SK-N-SH (cell line): ENCODE results near the gene SUPT3H. TPM values are rescaled to one million over a fixed set of nuclear protein-coding genes. Genes with fewer than 3 reads are reported as not detected.

Source experiments
- CTCF ChIA-PET: fragments of 300-600, 350-600 bp; formaldehyde crosslinking; extraction: SDS; loops from one replicate; lab custom pipeline; 2021; lab: Yijun Ruan, JAX
- POLR2A ChIA-PET: fragments of 350-600 bp; sonication (Branson Sonifier 250); formaldehyde crosslinking; extraction: SDS; loops from one replicate; lab custom pipeline; 2020; ENCODE audit warnings: antibody characterized with exemption, inconsistent platforms; lab: Yijun Ruan, JAX
- DNase-seq: peaks from one replicate; pipeline ENCODE4 v3.0.0; 2012
- H2AFZ ChIP-seq: fragments of 200-600 bp; sonication (generic); 2 replicates; pipeline ENCODE4 v1.8.1; 2016; ENCODE audit warnings: antibody characterized with exemption, mild to moderate bottlenecking, low read depth
- H3F3A ChIP-seq: fragments of 200-600 bp; sonication (generic); replicated peaks from 2 replicates; pipeline ENCODE3; 2016; ENCODE audit warnings: antibody characterized with exemption, mild to moderate bottlenecking; ENCODE audit not compliant: insufficient read depth
- H3K27ac ChIP-seq, 2 experiments: fragments of 200-500 bp in 1 of 2; fragments of 200-600 bp in 1 of 2; sonication (Bioruptor generic) in 1 of 2; sonication (generic), shearing (Covaris generic) in 1 of 2; 2 replicates each; pipeline versions ENCODE4 v1.5.1 to v1.6.1; 2014 to 2016; ENCODE audit warnings: low read depth in 2 of 2, inconsistent platforms in 1 of 2, low read length in 1 of 2, mild to moderate bottlenecking in 1 of 2, mixed read lengths in 1 of 2
- H3K27me3 ChIP-seq: fragments of 200-600 bp; sonication (generic), shearing (Covaris generic); 2 replicates; pipeline ENCODE4 v1.6.1; 2016; ENCODE audit warnings: mixed run types; ENCODE audit not compliant: insufficient read depth
- H3K36me3 ChIP-seq, 2 experiments: fragments of 200-500 bp in 1 of 2; fragments of 200-600 bp in 1 of 2; sonication (Bioruptor generic) in 1 of 2; sonication (generic) in 1 of 2; replicated peaks in 1 of 2; 2 replicates each; pipeline versions ENCODE3 to v1.5.1; 2014 to 2016; ENCODE audit warnings: low read length in 1 of 2, mild to moderate bottlenecking in 1 of 2; ENCODE audit not compliant: insufficient read depth in 2 of 2, control insufficient read depth in 1 of 2
- H3K4me1 ChIP-seq, 2 experiments: fragments of 200-500 bp in 1 of 2; fragments of 200-600 bp in 1 of 2; sonication (Bioruptor generic) in 1 of 2; sonication (generic), shearing (Covaris generic) in 1 of 2; 2 replicates each; pipeline versions ENCODE4 v1.5.1 to v1.6.1; 2014 to 2016; ENCODE audit warnings: low read depth in 1 of 2, low read length in 1 of 2, mixed run types in 1 of 2; ENCODE audit not compliant: insufficient read depth in 2 of 2, control insufficient read depth in 1 of 2
- H3K4me2 ChIP-seq: fragments of 200-600 bp; sonication (generic), shearing (Covaris generic); 2 replicates; pipeline ENCODE4 v1.6.1; 2017; ENCODE audit warnings: mixed run types
- H3K4me3 ChIP-seq, 2 experiments: fragments of 200-500 bp in 1 of 2; fragments of 200-600 bp in 1 of 2; sonication (Bioruptor generic) in 1 of 2; sonication (generic), shearing (Covaris generic) in 1 of 2; 2 replicates each; pipeline versions ENCODE4 v1.5.1 to v1.8.1; 2014 to 2016; ENCODE audit warnings: low read depth in 2 of 2, inconsistent platforms in 1 of 2, low read length in 1 of 2, mild to moderate bottlenecking in 1 of 2, mixed read lengths in 1 of 2, moderate library complexity in 1 of 2
- H3K79me2 ChIP-seq: fragments of 200-600 bp; sonication (generic); 2 replicates; pipeline ENCODE4 v1.8.1; 2017; ENCODE audit warnings: mild to moderate bottlenecking; ENCODE audit not compliant: insufficient read depth
- H3K9ac ChIP-seq: fragments of 200-600 bp; sonication (generic); 2 replicates; pipeline ENCODE4 v1.6.1; 2017; ENCODE audit warnings: mixed run types
- H3K9me2 ChIP-seq: fragments of 200-600 bp; sonication (generic); 2 replicates; pipeline ENCODE4 v1.6.1; 2017; ENCODE audit warnings: mixed run types
- H3K9me3 ChIP-seq: fragments of 200-600 bp; sonication (generic); 2 replicates; pipeline ENCODE4 v1.6.1; 2017; ENCODE audit warnings: mixed run types, mild to moderate bottlenecking, moderate library complexity
- H4K20me1 ChIP-seq: fragments of 200-600 bp; sonication (generic); 2 replicates; pipeline ENCODE4 v1.6.1; 2017; ENCODE audit warnings: mild to moderate bottlenecking, mixed run types; ENCODE audit not compliant: insufficient read depth
- CHD2 ChIP-seq: fragments of 150-350 bp; IDR thresholded peaks from 2 replicates; pipeline ENCODE4 v1.6.1; 2018; ENCODE audit warnings: low read length; ENCODE audit not compliant: partially characterized antibody
- CTCF ChIP-seq: fragments of 200-600 bp; sonication (generic); IDR thresholded peaks from 2 replicates; pipeline ENCODE4 v1.6.1; 2017; ENCODE audit warnings: antibody characterized with exemption, mild to moderate bottlenecking, moderate library complexity
- GABPA ChIP-seq: IDR thresholded peaks from 2 replicates; pipeline ENCODE4 v1.4.0; 2012; ENCODE audit warnings: low read depth, mild to moderate bottlenecking
- IRF3 ChIP-seq: fragments of 150-350 bp; IDR thresholded peaks from 2 replicates; pipeline ENCODE4 v1.6.1; 2016; ENCODE audit warnings: mild to moderate bottlenecking, low read depth, low read length
- MXI1 ChIP-seq: IDR thresholded peaks from 2 replicates; pipeline ENCODE4 v1.6.1; 2012; ENCODE audit warnings: mild to moderate bottlenecking, low read depth, low read length, improper control_type of control experiment
- NRF1 ChIP-seq: IDR thresholded peaks from 2 replicates; pipeline ENCODE4 v1.6.1; 2012; ENCODE audit warnings: low read depth, mild to moderate bottlenecking, low read length
- REST ChIP-seq: IDR thresholded peaks from 2 replicates; pipeline ENCODE4 v1.6.1; 2012; ENCODE audit warnings: mild to moderate bottlenecking, low read depth, low read length, moderate library complexity
- RXRA ChIP-seq: IDR thresholded peaks from 2 replicates; pipeline ENCODE4 v1.4.0; 2012; ENCODE audit warnings: low read depth, mild to moderate bottlenecking, borderline replicate concordance
- SMC3 ChIP-seq: IDR thresholded peaks from 2 replicates; pipeline ENCODE4 v1.6.1; 2012; ENCODE audit warnings: low read depth, low read length, improper control_type of control experiment
- TAF1 ChIP-seq: IDR thresholded peaks from 2 replicates; pipeline ENCODE4 v1.6.1; 2012; ENCODE audit warnings: low read depth, mild to moderate bottlenecking, low read length, moderate library complexity, borderline replicate concordance
- TCF12 ChIP-seq: IDR thresholded peaks from 2 replicates; pipeline ENCODE4 v1.4.0; 2012
- TEAD4 ChIP-seq: IDR thresholded peaks from 2 replicates; pipeline ENCODE4 v1.4.0; 2012; ENCODE audit warnings: mild to moderate bottlenecking, borderline replicate concordance; ENCODE audit not compliant: insufficient read depth
- WGBS: methylation state at CpG from one replicate; pipeline ENCODE4 v1.1.6; 2017; ENCODE audit warnings: low lambda C conversion rate; 5-methylcytosine and 5-hydroxymethylcytosine counted together
- polyA plus RNA-seq, 3 experiments: library from polyadenylated mRNA; depleted of rRNA; stranded (reverse); fragments of >200 nt; gene quantifications; 2 replicates each; pipeline ENCODE4 v1.2.3, GENCODE V29; 2012

The SUPT3H gene
- polyA plus RNA-seq, 1 of the 3 experiments (the other 2 are of a cell fraction), result 10.9 TPM

GRCh38 chr6:44933108-44933507, 444.6 kb downstream of the SUPT3H start:
- Histone ChIP-seq H3K4me3 (no peak overlapping the region), H3K4me1 (no peaks in the 10 kb centered on the region), H3F3A (no peaks in the 10 kb centered on the region), H3K9ac (no peak overlapping the region), H2AFZ (no peak overlapping the region), H3K36me3 (no peaks in the 10 kb centered on the region), H3K79me2 (no peaks in the 10 kb centered on the region), H3K4me2 (no peak overlapping the region), H3K27me3 (no peaks in the 10 kb centered on the region), H4K20me1 (no peaks in the 10 kb centered on the region), H3K9me2 (no peaks in the 10 kb centered on the region), H3K27ac (no peak overlapping the region), H3K9me3 (no peaks in the 10 kb centered on the region)
- no peak for DNase-seq
- ChIA-PET CTCF (no interaction called here), POLR2A (no interaction called here)
- WGBS, result 78% methylated on average over 4 of the region's 4 CpGs
- no peak for TF ChIP-seq CHD2
- TF ChIP-seq GABPA, result no peak
- TF ChIP-seq MXI1, result no peak
- TF ChIP-seq REST, result no peak
- TF ChIP-seq TCF12, result no peak
- no peak for TF ChIP-seq NRF1
- TF ChIP-seq CTCF, result no peak
- TF ChIP-seq SMC3, result no peak
- no peak for TF ChIP-seq IRF3
- TF ChIP-seq RXRA, result no peak
- TF ChIP-seq TEAD4, result no peak
- TF ChIP-seq TAF1, result no peak
